ENCODE results near the gene AGPAT2.

- TF ChIP-seq GATA2 (IDR thresholded peaks at IDR 0.05; ENCODE audit: low read depth, low read length): no peak
- no peak for TF ChIP-seq GATA3 (IDR thresholded peaks at IDR 0.05; ENCODE audit: low read depth, low read length)
Measured at GRCh38 chr9:136724772-136725171, 37.5 kb upstream of the AGPAT2 start.

Data from SH-SY5Y (cell line).